Activated CD8-positive, alpha-beta memory T cell treated with anti-CD3 and anti-CD28 coated beads for 48 hours (primary cell): ENCODE results near the gene SPHK2.
"Not testable (repeated sequence)": the region's sequence is repeated elsewhere in the genome, so short reads cannot be mapped to it uniquely, and the experiment has no call there.

Source experiments
- DNase-seq, 3 experiments: peaks; one replicate each; pipeline ENCODE4 v3.0.0-alpha.2; 2020; ENCODE audit warnings: low read depth in 2 of 3, low spot score in 2 of 3

The SPHK2 gene

DNA sequence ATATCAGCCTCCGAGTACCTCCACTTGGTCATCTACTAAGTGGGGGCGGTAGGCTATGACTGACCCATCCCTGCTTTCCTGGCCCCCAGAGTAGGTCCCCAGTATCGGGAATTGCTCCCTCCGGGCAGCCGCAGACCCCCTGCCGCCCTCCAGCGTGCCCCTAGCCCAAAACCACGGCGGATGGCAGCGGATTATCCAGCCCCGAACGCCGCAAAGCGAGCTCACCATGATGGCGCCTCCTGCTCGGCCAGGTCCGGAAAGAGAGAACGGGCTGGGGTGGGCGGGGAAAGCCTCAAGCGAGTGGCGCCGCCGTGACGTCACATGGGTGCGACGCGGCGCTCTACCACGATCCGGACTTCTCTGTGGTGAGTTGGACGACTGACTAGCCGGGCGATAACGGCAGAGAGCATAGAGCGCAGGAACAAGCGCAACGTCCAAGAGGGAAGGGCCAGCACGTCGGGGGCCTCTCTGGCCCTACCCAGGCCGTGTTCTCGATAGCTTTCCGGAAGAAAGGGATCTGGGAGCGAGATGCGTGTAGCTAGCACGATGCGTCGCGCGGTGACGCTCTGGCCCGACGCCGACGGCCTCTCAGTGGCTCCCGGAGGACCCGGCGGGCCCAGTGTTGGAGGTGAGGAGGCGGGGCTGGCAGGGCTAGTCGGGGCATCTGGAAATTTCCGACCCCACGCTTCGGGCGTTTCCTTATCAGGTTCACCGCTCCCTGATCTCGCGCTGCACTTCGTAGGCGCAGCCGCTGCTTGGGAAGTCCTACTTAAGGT is at the start of gene SPHK2, which contains the start of gene RPL18:
SPHK2 (plus strand) TSS at position 591 of the 776 bp plus-strand sequence. CDS start 1,009 bp downstream, outside the sequence.
RPL18 (minus strand) TSS at position 263 of the 776 bp plus-strand sequence; CDS start at position 228, 35 bp downstream.
- DNase-seq = peak; percentile 89 to 93 (median 92)

DNA sequence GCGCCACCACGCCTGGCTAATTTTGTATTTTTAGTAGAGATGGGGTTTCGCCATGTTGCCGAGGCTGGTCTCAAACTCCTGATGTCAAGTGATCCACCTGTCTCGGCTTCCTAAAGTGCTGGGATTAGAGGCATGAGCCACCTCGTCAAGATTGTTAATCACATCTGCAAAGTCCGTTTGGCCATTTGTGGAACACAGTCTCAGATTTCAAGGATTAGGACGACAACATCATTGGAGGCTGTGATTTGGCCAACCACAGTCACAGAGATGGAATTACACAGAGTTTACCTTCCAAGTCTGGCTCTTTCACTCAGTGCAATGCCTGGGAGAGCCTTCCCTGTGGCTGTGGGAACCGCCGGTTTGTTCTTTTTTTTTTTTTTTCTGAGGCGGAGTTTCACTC is 49.5 kb upstream of the SPHK2 start:
- no peak for DNase-seq

GRCh38 chr19:48571378-48572162 is 47.7 kb upstream of the SPHK2 start:
- DNase-seq = no peak

GRCh38 chr19:48573163-48573505 is 46.2 kb upstream of the SPHK2 start:
- no peak for DNase-seq

DNA sequence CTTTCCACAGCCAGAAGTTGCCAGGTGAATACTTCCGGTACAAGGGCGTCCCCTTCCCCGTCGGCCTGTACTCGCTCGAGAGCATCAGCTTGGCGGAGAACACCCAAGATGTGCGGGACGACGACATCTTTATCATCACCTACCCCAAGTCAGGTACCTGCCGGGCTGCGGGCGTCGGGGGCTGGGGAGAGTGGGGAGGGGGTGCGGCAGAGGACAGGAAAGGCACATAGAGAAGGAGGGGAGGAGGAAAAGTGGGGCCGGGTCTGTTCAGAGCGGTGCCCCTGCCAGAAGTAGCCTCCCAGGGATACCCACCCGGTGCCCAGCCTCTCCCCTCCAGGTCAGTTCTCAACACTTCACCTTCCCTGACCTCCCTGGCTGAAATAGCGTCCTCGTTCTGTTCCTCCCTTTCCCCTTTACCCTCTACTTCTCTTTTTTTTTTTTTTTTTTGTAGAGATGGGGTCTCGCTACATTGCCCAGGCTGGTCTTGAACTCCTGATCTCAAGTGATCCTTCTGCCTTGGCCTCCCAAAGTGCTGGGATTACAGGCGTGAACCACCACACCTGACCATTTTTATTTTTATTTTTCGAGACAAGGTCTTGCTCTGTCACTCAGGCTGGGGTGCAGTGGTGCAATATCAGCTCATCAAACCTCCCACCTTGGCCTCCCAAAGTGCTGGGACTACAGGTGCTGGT is 43.2 kb upstream of the SPHK2 start:
- no peak for DNase-seq

DNA sequence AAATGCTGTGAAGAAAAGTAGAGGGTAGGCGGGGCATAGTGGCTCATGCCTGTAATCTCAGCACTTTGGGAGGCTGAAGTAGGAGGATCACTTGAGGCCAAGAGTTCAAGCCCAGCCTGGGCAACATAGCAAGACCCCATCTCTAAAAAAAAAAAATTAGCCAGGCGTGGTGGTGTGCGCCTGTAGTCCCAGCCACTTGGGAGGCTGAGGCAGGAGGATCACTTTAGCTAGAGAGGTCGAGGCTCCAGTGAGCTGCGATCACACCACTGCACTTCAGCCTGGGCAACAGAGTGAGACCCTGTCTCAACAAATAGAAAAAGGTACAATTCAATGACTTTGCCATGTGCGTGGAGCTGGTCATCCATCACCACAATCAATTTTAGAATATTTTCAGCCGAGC is 41.4 kb upstream of the SPHK2 start:
- not testable (repeated sequence) for DNase-seq

- DNase-seq = no peak
Observed at GRCh38 chr19:48578891-48579290, 40.4 kb upstream of the SPHK2 start.

DNA sequence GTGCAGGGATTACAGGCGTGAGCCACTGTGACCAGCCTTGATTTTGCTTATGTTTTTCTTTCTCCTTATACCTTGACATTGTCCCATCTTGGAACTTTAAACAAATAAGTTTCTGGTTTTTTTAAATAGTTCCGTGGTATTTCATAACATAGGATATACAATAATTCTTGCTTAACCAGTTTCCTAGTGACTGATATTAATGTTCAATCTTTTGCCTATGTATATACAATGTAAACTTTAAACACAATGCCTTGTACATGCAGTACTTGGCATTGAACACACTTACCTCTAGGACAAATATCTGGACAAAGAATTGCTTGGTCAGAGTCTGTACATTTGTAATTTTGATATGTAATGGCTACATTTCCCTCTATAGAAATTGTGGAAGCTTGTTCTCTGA is 37.1 kb upstream of the SPHK2 start:
- DNase-seq = no peak

DNA sequence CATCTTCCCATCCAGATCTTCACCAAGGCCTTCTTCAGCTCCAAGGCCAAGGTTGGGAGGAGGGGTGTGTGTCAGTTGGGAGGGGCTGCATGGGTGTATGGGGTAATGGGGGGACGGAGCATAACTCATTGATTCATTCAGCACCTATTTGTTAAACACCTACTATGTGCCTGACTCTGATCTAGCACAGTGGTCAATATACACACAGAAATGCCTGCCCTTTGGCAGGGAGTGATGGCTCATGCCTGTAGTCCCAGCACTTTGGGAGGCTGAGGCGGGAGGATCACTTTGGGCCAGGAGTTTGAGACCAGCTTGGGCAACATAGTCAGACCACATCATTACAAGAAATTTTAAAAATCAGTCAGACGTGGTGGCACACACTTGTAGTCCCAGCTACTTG is 31.9 kb upstream of the SPHK2 start:
- DNase-seq = no peak

- peak; percentile 72 to 86 (median 85) for DNase-seq
Observed at GRCh38 chr19:48588670-48589401, 30.5 kb upstream of the SPHK2 start.

- no peak for DNase-seq
Observed at GRCh38 chr19:48591021-48591420, 28.3 kb upstream of the SPHK2 start.

GRCh38 chr19:48595171-48595570 is 24.1 kb upstream of the SPHK2 start:
- DNase-seq = no peak

- DNase-seq = no peak
Observed at GRCh38 chr19:48595833-48596232, 23.5 kb upstream of the SPHK2 start.

- no peak for DNase-seq
Observed at GRCh38 chr19:48596237-48596636, 23.1 kb upstream of the SPHK2 start.

DNA sequence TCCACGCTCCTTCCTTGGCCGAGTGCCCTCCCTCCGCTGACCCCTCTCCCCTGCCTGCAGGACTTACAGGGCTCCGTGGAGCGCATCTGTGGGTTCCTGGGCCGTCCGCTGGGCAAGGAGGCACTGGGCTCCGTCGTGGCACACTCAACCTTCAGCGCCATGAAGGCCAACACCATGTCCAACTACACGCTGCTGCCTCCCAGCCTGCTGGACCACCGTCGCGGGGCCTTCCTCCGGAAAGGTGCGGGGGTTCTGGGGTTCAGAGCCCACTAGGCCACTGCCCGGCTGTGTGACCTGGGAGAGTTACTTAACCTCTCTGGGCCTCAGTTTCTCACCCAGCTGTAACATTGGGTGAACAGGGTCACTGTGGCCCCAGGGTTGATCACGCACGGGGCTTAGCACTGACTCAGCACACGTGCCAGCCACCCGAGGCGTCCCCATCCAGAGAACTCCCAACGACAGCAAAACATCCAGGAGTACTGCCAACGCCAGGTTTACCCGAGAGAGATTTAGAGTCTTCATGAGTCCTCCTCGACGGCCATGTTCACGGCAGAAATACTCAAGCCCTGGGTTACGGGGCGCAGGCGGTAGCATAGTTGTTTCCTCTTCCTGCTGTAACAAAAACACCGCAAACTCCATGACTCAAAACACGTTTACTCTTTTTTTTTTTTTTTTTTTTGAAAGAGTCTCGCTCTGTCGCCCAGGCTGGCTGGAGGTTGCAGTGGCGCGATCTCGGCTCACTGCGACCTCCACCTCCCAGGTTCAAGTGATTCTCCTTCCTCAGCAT is 22.4 kb upstream of the SPHK2 start:
- no peak for DNase-seq

- DNase-seq = no peak
Observed at GRCh38 chr19:48598996-48599700, 20.2 kb upstream of the SPHK2 start.

DNA sequence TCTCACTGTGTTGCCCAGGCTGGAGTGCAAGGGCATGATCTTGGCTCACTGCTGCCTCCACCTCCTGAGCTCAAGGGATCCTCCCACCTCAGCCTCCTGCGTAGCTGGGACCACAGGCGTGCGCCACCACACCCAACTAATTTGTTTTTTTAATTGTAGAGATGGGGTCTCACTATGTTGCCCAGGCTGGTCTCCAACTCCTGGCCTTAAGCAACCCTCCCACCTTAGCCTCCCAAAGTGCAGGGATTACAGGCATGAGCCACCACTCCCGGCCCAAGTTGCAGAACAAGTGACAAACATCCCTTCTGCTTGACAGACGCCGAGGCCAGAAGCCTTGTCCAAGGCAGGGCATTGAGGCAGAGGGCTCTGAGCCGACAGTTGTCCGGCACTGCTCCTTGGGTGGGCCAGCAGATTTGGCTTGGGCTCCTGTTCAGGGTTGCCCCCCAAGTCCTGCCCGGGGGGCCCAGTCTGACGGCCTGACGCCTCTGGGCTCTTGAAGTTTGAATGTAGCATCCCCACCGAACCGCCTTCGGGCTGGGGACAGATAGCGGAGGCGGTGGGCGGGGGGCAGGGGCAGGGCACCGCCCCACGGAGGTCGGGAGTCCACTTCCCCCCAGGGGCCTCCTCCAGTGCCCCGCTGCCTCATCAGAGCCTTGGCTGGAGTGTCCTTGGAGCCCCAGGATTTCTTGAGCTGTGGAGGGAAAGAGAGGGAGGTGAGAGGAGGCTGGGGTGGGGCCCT is 18.5 kb upstream of the SPHK2 start:
- no peak for DNase-seq

GRCh38 chr19:48603001-48603400 is 16.3 kb upstream of the SPHK2 start:
- DNase-seq = no peak

DNA sequence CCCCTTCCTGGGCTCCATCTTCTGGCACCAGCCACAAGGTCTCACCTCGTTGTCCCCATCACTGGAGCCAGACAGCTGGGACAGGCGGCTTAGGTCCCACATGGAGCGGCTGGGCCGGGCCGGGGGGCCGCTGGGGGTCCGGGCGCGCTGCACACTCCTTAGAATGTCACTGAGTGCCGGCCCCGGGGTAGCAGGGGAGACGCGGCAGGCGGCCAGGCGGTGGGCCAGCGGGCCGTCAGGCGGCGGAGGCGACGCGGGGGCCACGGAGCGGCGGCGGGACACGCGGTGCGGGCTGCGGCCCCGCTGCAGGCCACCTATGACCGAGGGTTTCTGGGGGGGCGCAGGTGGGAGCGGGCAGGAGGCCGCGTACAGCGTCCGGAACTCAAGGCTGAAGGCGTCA is 15.9 kb upstream of the SPHK2 start:
- DNase-seq = no peak
